ENCODE measurements around the gene KLRC4. TPM values are rescaled to one million over a fixed set of nuclear protein-coding genes. Genes with fewer than 3 reads are reported as not detected.

Gene KLRC4
- total RNA-seq, 2 donors from 2014 or later: not detected

DNA sequence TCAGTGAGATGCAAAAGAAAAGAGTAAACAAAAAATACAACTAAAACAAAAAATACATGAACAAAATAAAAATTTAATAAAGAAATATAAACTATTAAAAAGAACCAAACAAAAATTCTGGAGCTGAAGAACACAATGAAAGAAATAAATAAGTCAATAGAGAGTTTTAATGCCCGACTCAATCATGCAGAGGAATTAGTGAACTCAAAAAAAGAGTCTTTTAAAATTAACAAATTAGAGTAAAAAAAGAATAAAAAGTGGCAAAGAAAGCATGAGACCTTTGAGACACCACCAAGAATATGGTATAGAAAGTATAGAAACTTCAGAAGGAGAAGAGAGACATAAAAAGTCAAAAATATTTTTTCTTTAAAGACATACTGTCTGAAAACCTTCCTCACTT lies 46.2 kb upstream of the KLRC4 start:
- Histone ChIP-seq H3K4me1 (ENCODE audit: control insufficient read depth, insufficient read depth, low read length) (no peaks in the 10 kb centered on the region), H3K36me3 (ENCODE audit: control insufficient read depth, insufficient read depth, low read length) (no peaks in the 10 kb centered on the region), H3K9ac (ENCODE audit: extremely low read depth, low read length, poor library complexity, severe bottlenecking) (no peak overlapping the region), H3K4me3 (ENCODE audit: low read length) (no peak overlapping the region), H3K27ac (ENCODE audit: low read depth, low read length) (no peak overlapping the region), H3K9me3 (ENCODE audit: control insufficient read depth, low read length) (peaks cover 13% of the 10 kb centered on the region), H3K27me3 (ENCODE audit: control insufficient read depth, insufficient read depth, low read length, poor library complexity, severe bottlenecking) (no peaks in the 10 kb centered on the region)
- DNase-seq: no peak
- Mint-ChIP-seq H3K9me3 (peaks cover 35% of the 10 kb centered on the region), H3K4me3 (no peak overlapping the region), H3K36me3 (ENCODE audit: low read depth) (no peaks in the 10 kb centered on the region), H3K27ac (no peak overlapping the region), H3K4me1 (peaks cover 3% of the 10 kb centered on the region), H3K27me3 (ENCODE audit: insufficient read depth) (no peaks in the 10 kb centered on the region)
- TF ChIP-seq CTCF (conservative IDR thresholded peaks at IDR 0.05): no peak
- 100% methylated on average over 1 of the region's 1 CpG; no CpG with 5 or more reads in 1 of the 2 experiments for WGBS, 2 experiments (ENCODE audit: insufficient coverage in 1 of 2, insufficient read length in 1 of 2)

- H3K9me3 ChIP-seq (ENCODE audit: control insufficient read depth, low read length): peaks cover 13% of the 10 kb centered on the region
- H3K4me3 ChIP-seq (ENCODE audit: low read length): no peak overlapping the region
- no peak for DNase-seq
- Mint-ChIP-seq H3K4me3 (no peak overlapping the region), H3K4me1 (peaks cover 9% of the 10 kb centered on the region), H3K36me3 (ENCODE audit: low read depth) (no peaks in the 10 kb centered on the region), H3K27ac (no peak overlapping the region), H3K27me3 (ENCODE audit: insufficient read depth) (no peaks in the 10 kb centered on the region), H3K9me3 (peaks cover 31% of the 10 kb centered on the region)
- TF ChIP-seq CTCF (conservative IDR thresholded peaks at IDR 0.05): no peak
- no peak overlapping the region for H3K9ac ChIP-seq (ENCODE audit: extremely low read depth, low read length, poor library complexity, severe bottlenecking)
- H3K4me1 ChIP-seq (ENCODE audit: control insufficient read depth, insufficient read depth, low read length): no peaks in the 10 kb centered on the region
- no peaks in the 10 kb centered on the region for H3K36me3 ChIP-seq (ENCODE audit: control insufficient read depth, insufficient read depth, low read length)
- H3K27me3 ChIP-seq (ENCODE audit: control insufficient read depth, insufficient read depth, low read length, poor library complexity, severe bottlenecking): no peaks in the 10 kb centered on the region
- H3K27ac ChIP-seq (ENCODE audit: low read depth, low read length): no peak overlapping the region
- WGBS, 2 experiments (ENCODE audit: insufficient coverage in 1 of 2, insufficient read length in 1 of 2): 98 to 100% methylated on average over 1 of the region's 1 CpG
Observed at GRCh38 chr12:10454531-10454930, 45.0 kb upstream of the KLRC4 start.

DNA sequence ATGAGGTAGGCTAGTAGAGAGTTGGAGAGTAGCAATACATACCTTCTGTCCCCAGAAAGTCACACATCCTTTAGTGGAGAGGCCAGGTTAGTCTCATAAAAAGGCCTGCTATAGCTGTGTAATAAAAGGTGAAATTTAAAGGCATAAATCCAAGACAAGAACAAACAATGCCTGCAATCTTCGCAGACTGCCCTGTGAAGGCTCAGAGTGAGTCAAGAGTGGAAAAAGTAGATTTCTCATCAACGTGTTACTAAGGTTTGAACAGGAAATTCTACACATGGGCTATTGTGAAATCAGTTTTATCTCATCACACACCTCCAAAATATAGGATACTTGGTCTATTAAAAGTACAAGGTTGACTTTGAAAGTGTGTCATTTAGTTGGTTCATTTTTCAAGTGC lies 43.6 kb upstream of the KLRC4 start, which contains the start of gene KLRC1:
KLRC1 (minus strand) TSS at position 222 of the 400 bp plus-strand sequence. CDS start 2,221 bp downstream, outside the sequence.
- H3K4me1 ChIP-seq (ENCODE audit: control insufficient read depth, insufficient read depth, low read length): no peaks in the 10 kb centered on the region
- H3K27me3 ChIP-seq (ENCODE audit: control insufficient read depth, insufficient read depth, low read length, poor library complexity, severe bottlenecking): no peaks in the 10 kb centered on the region
- DNase-seq: no peak
- no peak within 1 kb of the TSS for H3K27ac ChIP-seq (ENCODE audit: low read depth, low read length)
- Mint-ChIP-seq H3K36me3 (ENCODE audit: low read depth) (no peaks in the 10 kb centered on the region), H3K27me3 (ENCODE audit: insufficient read depth) (no peaks in the 10 kb centered on the region), H3K27ac (no peak within 1 kb of the TSS), H3K4me1 (peaks cover 9% of the 10 kb centered on the region), H3K9me3 (peaks cover 23% of the 10 kb centered on the region), H3K4me3 (no peak within 1 kb of the TSS)
- H3K36me3 ChIP-seq (ENCODE audit: control insufficient read depth, insufficient read depth, low read length): no peaks in the 10 kb centered on the region
- H3K9me3 ChIP-seq (ENCODE audit: control insufficient read depth, low read length): peaks cover 13% of the 10 kb centered on the region
- H3K4me3 ChIP-seq (ENCODE audit: low read length): no peak within 1 kb of the TSS
- no peak within 1 kb of the TSS for H3K9ac ChIP-seq (ENCODE audit: extremely low read depth, low read length, poor library complexity, severe bottlenecking)
- no peak for TF ChIP-seq CTCF (conservative IDR thresholded peaks at IDR 0.05)
- 90 to 95% methylated on average over 1 to 2 of the region's 2 CpGs for WGBS, 2 experiments (ENCODE audit: insufficient coverage in 1 of 2, insufficient read length in 1 of 2)
